SKM-1 treated with dmso at 0.1 percent for 144 hours (cell line): ENCODE measurements around the gene ANGPTL5.
A peak's percentile ranks its signal among the peaks of the same experiment; 100 is the strongest.
"Not testable (repeated sequence)": the region's sequence is repeated elsewhere in the genome, so short reads cannot be mapped to it uniquely, and the experiment has no call there.

Experiments used
- DNase-seq: peaks from one replicate; lab custom pipeline; 2025; ENCODE audit not compliant: unreplicated experiment; lab: John Stamatoyannopoulos, UW

Gene ANGPTL5

GRCh38 chr11:101894505-101894904, 21.8 kb downstream of the ANGPTL5 start:
- DNase-seq = no peak

- no peak for DNase-seq
Measured at GRCh38 chr11:101889767-101890166, 26.6 kb downstream of the ANGPTL5 start.

- DNase-seq = no peak
Measured at GRCh38 chr11:101885631-101886030, 30.7 kb downstream of the ANGPTL5 start.

- no peak for DNase-seq
Measured at GRCh38 chr11:101881586-101881985, 34.7 kb downstream of the ANGPTL5 start.

GRCh38 chr11:101880222-101880621, 36.1 kb downstream of the ANGPTL5 start:
- no peak for DNase-seq

GRCh38 chr11:101872171-101872882, 44.0 kb downstream of the ANGPTL5 start:
- no peak for DNase-seq

GRCh38 chr11:101870510-101870909, 45.8 kb downstream of the ANGPTL5 start:
- no peak for DNase-seq

GRCh38 chr11:101867951-101868350, 48.4 kb downstream of the ANGPTL5 start:
- no peak for DNase-seq

GRCh38 chr11:101866619-101867491, 49.5 kb downstream of the ANGPTL5 start:
- DNase-seq = no peak

GRCh38 chr11:101864098-101864497, 52.2 kb downstream of the ANGPTL5 start:
- no peak for DNase-seq

- no peak for DNase-seq
Measured at GRCh38 chr11:101863361-101863760, 53.0 kb downstream of the ANGPTL5 start.

GRCh38 chr11:101862391-101863233, 53.7 kb downstream of the ANGPTL5 start:
- DNase-seq = peak; percentile 9

GRCh38 chr11:101860696-101861427, 55.5 kb downstream of the ANGPTL5 start:
- DNase-seq = peak; percentile 57

GRCh38 chr11:101852260-101852659, 64.1 kb downstream of the ANGPTL5 start:
- not testable (repeated sequence) for DNase-seq

GRCh38 chr11:101848262-101848661, 68.1 kb downstream of the ANGPTL5 start:
- DNase-seq = no peak

GRCh38 chr11:101844608-101845007, 71.7 kb downstream of the ANGPTL5 start:
- no peak for DNase-seq

- DNase-seq = no peak
Measured at GRCh38 chr11:101840704-101841103, 75.6 kb downstream of the ANGPTL5 start.
